PFSK-1 (cell line): ENCODE measurements around the gene CAMSAP1.
A peak's percentile ranks its signal among the peaks of the same experiment; 100 is the strongest.

Source experiments
- FOXP2 ChIP-seq: optimal IDR thresholded peaks from 2 replicates; pipeline ENCODE3; 2011; ENCODE audit warnings: borderline replicate concordance, control low read depth, inconsistent platforms; ENCODE audit not compliant: insufficient read depth; ENCODE audit errors: extremely low read length, extremely low read depth
- POLR2AphosphoS5 ChIP-seq: IDR thresholded peaks from 2 replicates; pipeline ENCODE4 v1.6.1; 2012; ENCODE audit warnings: low read depth, mild to moderate bottlenecking, control low read depth, low read length, moderate library complexity
- SIN3A ChIP-seq: IDR thresholded peaks from 2 replicates; pipeline ENCODE4 v1.6.1; 2012; ENCODE audit warnings: mild to moderate bottlenecking, low read length, moderate library complexity, borderline replicate concordance; ENCODE audit not compliant: insufficient read depth
- TAF1 ChIP-seq: IDR thresholded peaks from 2 replicates; pipeline ENCODE4 v1.6.1; 2012; ENCODE audit warnings: low read length, control low read depth, borderline replicate concordance; ENCODE audit not compliant: insufficient read depth
- TF ChIP-seq, protein P1 (sequence below), 2 experiments: IDR thresholded peaks; 2 replicates each; pipeline versions ENCODE4 v1.6.1 to v1.8.0; 2011 to 2012; ENCODE audit warnings: low read depth in 2 of 2, low read length in 2 of 2, control low read depth in 1 of 2, inconsistent platforms in 1 of 2, mild to moderate bottlenecking in 1 of 2, moderate library complexity in 1 of 2; ENCODE audit not compliant: insufficient read depth in 1 of 2

The CAMSAP1 gene

DNA sequence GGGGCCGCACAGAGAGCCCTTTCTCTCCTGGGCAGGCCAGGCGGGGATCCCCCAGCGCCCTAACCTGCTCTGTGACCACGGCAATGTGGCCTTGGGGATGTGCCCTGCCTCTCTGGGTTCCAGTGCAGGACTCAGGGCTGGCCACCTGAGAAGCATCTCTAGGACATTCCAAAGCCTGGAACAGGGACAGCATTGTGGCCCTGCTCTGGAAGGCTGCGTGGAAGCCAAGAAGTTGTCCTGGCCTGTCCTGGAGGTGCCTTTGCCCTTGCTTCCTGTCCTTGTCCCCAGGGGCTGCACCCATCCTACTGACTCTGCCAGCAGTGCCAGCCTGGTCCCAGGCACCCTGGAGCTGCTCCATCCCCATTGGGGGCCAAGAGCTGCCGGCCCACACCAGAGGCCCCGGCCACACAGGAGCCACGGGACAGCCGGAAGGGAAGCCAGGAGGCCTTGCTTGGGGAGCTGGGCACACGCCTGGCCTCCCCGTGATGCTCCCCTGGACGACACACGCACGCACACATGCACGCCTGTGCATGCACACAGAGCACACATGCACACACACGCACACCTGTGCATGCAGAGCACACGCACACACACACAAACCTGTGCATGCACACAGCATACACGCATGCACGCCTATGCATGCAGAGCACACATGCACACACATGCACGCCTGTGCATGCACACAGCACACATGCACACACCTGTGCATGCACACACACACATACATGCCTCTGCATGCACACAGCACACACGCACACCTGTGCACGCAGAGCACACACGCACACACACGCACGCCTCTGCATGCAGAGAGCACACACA lies 20.1 kb upstream of the CAMSAP1 start:
- TF ChIP-seq FOXP2 (no peak), TAF1 (no peak), SIN3A (no peak), POLR2AphosphoS5 (no peak)
- TF ChIP-seq, protein P1, sequence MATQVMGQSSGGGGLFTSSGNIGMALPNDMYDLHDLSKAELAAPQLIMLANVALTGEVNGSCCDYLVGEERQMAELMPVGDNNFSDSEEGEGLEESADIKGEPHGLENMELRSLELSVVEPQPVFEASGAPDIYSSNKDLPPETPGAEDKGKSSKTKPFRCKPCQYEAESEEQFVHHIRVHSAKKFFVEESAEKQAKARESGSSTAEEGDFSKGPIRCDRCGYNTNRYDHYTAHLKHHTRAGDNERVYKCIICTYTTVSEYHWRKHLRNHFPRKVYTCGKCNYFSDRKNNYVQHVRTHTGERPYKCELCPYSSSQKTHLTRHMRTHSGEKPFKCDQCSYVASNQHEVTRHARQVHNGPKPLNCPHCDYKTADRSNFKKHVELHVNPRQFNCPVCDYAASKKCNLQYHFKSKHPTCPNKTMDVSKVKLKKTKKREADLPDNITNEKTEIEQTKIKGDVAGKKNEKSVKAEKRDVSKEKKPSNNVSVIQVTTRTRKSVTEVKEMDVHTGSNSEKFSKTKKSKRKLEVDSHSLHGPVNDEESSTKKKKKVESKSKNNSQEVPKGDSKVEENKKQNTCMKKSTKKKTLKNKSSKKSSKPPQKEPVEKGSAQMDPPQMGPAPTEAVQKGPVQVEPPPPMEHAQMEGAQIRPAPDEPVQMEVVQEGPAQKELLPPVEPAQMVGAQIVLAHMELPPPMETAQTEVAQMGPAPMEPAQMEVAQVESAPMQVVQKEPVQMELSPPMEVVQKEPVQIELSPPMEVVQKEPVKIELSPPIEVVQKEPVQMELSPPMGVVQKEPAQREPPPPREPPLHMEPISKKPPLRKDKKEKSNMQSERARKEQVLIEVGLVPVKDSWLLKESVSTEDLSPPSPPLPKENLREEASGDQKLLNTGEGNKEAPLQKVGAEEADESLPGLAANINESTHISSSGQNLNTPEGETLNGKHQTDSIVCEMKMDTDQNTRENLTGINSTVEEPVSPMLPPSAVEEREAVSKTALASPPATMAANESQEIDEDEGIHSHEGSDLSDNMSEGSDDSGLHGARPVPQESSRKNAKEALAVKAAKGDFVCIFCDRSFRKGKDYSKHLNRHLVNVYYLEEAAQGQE (IDR thresholded peaks at IDR 0.05; ENCODE audit: insufficient read depth in 1 of 2, low read depth in 2 of 2, low read length in 2 of 2) = no peak

DNA sequence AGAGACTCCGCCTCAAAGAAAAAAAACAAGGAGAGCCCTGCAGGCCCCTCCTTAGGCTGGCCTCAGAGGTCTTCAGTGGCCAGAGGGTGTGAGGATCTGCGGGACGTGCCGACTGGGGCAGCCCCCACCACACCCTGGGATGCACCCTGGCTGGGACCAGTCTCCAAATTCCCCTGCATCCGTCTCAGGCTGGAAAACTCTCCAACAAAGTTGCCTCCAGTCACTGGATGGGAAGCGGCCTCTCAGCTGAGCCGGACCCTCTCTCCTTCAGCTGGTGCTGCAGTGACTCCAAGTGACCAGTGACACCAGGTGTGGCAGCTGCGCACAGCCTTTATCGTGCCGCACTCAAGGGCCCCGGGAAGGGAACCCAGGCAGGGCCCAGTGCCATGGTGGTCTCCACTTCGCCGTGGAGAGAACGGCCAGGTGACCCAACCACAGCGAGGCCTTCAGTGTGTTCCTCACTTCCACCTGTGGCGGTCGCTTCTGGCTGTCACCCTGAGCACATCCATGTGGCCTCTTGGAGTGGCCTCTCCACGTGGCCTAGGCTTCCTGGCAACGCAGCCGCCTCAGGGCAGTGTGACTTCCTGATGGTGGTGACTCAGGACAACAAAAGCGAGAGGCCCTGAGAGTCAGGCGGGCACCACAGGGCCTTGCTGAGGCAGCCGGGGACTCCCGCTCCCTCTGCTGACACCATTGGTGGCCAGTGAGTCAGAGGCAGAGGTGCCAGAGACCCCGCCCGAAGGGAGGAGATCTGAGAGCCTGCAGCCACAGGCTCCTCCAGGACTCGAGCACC lies 19.3 kb upstream of the CAMSAP1 start:
- TF ChIP-seq, protein P1 (IDR thresholded peaks at IDR 0.05; ENCODE audit: insufficient read depth in 1 of 2, low read depth in 2 of 2, low read length in 2 of 2) = no peak
- peak; percentile 85 for TF ChIP-seq FOXP2

DNA sequence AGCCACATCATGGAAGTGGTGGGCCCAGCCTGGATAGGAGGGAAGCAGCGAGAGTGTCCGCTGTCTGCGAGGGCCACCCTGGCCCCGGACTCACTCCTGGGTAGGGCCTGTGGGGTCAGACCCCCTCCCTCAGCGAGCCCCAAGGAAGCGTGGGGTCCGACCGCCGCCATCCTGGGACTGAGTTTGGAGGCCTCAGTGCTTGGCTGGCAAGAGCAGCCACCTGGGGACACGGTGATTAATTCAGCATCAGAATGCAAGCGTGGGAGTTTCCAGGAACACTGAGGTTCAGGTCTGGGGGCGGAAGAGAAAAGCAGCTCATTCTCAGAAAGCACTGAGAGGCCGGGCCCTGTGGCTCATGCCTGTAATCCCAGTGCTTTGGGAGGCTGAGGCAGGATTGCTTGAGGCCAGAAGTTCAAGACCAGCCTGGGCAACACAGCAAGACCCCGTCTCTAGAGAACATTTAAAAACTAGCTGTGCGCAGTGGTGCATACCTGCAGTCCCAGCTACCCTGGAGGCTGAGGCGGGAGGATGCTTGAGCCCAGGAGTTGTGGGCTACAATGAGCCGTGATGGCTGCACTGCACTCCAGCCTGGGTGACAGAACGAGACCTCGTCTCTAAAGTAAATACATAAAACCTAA lies 18.3 kb upstream of the CAMSAP1 start:
- TF ChIP-seq FOXP2 (no peak), TAF1 (no peak), POLR2AphosphoS5 (no peak), SIN3A (no peak)
- TF ChIP-seq, protein P1 (IDR thresholded peaks at IDR 0.05; ENCODE audit: insufficient read depth in 1 of 2, low read depth in 2 of 2, low read length in 2 of 2) = no peak

DNA sequence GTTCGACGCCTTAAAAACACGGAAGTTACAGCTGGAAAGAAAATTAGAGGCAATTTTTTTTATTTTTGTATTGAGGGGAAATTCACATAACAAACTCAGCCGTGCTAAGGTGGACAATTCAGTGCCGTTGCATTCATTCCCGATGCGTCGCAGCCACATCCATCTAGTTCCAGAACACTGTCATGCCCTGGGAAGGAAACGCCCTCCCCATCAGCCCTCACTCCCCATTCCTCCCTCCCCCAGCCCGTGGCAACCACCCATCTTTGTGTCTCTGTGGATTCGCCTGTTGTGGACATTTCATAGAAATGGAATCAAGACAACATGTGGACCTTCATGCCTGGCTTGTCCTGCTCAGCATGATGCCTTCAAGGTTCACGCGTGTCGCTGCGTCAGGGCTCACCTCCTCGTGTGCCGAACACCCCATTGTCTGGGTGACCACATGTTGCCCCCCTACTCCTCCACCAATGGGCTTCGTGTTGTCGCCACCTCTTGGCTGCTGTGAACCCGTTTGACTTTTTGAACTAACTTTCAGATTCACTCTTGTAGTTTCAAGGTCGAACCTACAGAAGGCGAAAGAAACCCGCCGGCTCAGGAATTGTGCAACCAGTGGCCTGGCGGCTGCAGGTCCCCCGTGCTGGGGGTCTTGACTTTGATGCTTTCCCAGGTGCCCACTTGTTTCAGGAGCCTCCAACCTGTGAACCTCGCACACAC lies 17.4 kb upstream of the CAMSAP1 start:
- TF ChIP-seq FOXP2 = no peak
- TF ChIP-seq, protein P1 (IDR thresholded peaks at IDR 0.05; ENCODE audit: insufficient read depth in 1 of 2, low read depth in 2 of 2, low read length in 2 of 2) = no peak
- no peak for TF ChIP-seq TAF1
